ENCODE results near the gene EHMT2. TPM values are rescaled to one million over a fixed set of nuclear protein-coding genes. Genes with fewer than 3 reads are reported as not detected.

EHMT2 gene
- total and polyA plus RNA-seq, 2 of the 4 experiments (the other 2 are of a cell fraction) = 38.0 to 51.2 TPM

DNA sequence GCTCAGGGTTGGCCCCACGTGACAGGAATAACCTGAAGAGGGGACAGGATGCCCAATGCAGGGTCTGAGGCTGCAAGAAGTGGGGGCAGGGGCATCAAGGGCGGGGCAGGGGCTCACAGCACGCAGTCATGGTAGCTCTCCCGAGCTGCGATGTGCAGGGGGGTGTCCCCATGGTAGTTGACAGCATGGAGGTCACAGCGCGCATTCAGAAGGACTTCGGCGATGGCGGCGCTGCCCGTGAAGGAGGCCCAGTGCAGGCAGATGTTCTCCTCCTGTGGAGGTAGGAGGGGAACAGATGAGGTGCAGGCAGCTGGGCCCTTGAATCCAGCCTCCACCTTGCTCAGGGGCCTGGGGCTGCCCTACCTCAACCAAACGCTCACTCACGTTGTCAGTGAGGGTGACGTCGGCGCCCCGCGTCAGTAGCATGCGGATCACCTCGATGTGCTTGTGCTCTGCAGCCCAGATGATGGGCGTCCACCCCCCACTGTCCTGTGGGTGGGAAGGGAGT is 12.9 kb downstream of the EHMT2 start:
- ChIA-PET POLR2A (ENCODE audit: unreplicated experiment) (no interaction called here), CTCF (no interaction called here)
- no peak overlapping the region for H3K18ac ChIP-seq (ENCODE audit: low read depth, low read length)
- H3K9me3 ChIP-seq (ENCODE audit: control insufficient read depth, insufficient read depth, low read length) = no peaks in the 10 kb centered on the region
- H3K23ac ChIP-seq (ENCODE audit: low read depth, low read length) = no peak overlapping the region
- no peak overlapping the region for H3K4me3 ChIP-seq (ENCODE audit: insufficient read depth, low read depth, low read length)
- peaks cover 2% of the 10 kb centered on the region; the same call in 1 of the 2 replicates for H4K20me1 ChIP-seq (ENCODE audit: insufficient read depth, low read length)
- 92% methylated on average over 2 of the region's 22 CpGs; no CpG with 5 or more reads in 1 of the 2 experiments for WGBS, 2 experiments (ENCODE audit: extremely low coverage in 2 of 2, insufficient read length in 1 of 2)
- no peak for TF ChIP-seq SMC3 (IDR thresholded peaks at IDR 0.05; ENCODE audit: low read depth, low read length)
- TF ChIP-seq MAFK (IDR thresholded peaks at IDR 0.05; ENCODE audit: low read depth, low read length) = no peak
- TF ChIP-seq NFE2L2 (IDR thresholded peaks at IDR 0.05; ENCODE audit: low read depth, low read length) = no peak
- TF ChIP-seq RFX5 (IDR thresholded peaks at IDR 0.05; ENCODE audit: low read depth, low read length) = no peak
- TF ChIP-seq, protein P1, sequence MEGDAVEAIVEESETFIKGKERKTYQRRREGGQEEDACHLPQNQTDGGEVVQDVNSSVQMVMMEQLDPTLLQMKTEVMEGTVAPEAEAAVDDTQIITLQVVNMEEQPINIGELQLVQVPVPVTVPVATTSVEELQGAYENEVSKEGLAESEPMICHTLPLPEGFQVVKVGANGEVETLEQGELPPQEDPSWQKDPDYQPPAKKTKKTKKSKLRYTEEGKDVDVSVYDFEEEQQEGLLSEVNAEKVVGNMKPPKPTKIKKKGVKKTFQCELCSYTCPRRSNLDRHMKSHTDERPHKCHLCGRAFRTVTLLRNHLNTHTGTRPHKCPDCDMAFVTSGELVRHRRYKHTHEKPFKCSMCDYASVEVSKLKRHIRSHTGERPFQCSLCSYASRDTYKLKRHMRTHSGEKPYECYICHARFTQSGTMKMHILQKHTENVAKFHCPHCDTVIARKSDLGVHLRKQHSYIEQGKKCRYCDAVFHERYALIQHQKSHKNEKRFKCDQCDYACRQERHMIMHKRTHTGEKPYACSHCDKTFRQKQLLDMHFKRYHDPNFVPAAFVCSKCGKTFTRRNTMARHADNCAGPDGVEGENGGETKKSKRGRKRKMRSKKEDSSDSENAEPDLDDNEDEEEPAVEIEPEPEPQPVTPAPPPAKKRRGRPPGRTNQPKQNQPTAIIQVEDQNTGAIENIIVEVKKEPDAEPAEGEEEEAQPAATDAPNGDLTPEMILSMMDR (conservative IDR thresholded peaks at IDR 0.05; ENCODE audit: low read depth, low read length) = no peak
- no peak for TF ChIP-seq ELK1 (IDR thresholded peaks at IDR 0.05; ENCODE audit: borderline replicate concordance, low read depth, low read length)
- no peak for TF ChIP-seq RCOR1 (IDR thresholded peaks at IDR 0.05; ENCODE audit: insufficient replicate concordance, low read length)
- TF ChIP-seq FOS (IDR thresholded peaks at IDR 0.05; ENCODE audit: low read depth, low read length) = no peak
- no peak for TF ChIP-seq CHD1 (IDR thresholded peaks at IDR 0.05; ENCODE audit: low read depth, low read length)
- TF ChIP-seq MXI1 (IDR thresholded peaks at IDR 0.05; ENCODE audit: borderline replicate concordance, low read depth, low read length) = no peak
- no peak overlapping the region for H3K4ac ChIP-seq (ENCODE audit: low read depth, low read length)
- peaks cover 84% of the 10 kb centered on the region for H3K36me3 ChIP-seq (ENCODE audit: control insufficient read depth, insufficient read depth, low read length)
- no peak overlapping the region for H3K56ac ChIP-seq (ENCODE audit: extremely low read depth, insufficient read depth, low read length)
- no peak overlapping the region for H3K27ac ChIP-seq (ENCODE audit: insufficient read depth, low read length)
- no peak overlapping the region for H2BK5ac ChIP-seq (ENCODE audit: low read depth, low read length, poor library complexity, severe bottlenecking)
- in situ Hi-C loops (cut with MboI; ENCODE audit: low sequenced_read_pairs) (no loop called here), intact Hi-C loops (cut with micrococcal nuclease) (no loop called here), dilution Hi-C loops (cut with HindIII; ENCODE audit: low sequenced_read_pairs, unreplicated experiment) (no loop called here)
- H3K27me3 ChIP-seq (ENCODE audit: control insufficient read depth, insufficient read depth, low read length) = no peaks in the 10 kb centered on the region
- DNase-seq (no peak), ATAC-seq (ENCODE audit: low read depth) (no peak)
- no peak overlapping the region for H2BK20ac ChIP-seq (ENCODE audit: low read depth, low read length)
- H4K91ac ChIP-seq (ENCODE audit: insufficient read depth, low read depth, low read length) = no peak overlapping the region
- H3K9me1 ChIP-seq (ENCODE audit: insufficient read depth, low read length) = 0 out of 2 replicates have a peak, but pooled peaks cover 2% of the 10 kb centered on the region
- H2BK15ac ChIP-seq (ENCODE audit: low read depth, low read length) = no peak overlapping the region
- no peak overlapping the region for H4K8ac ChIP-seq (ENCODE audit: low read depth in 2 of 2, low read length in 2 of 2)
- peak overlapping the region; percentile 76 for H2AK9ac ChIP-seq (replicated peaks; ENCODE audit: low read depth, low read length, poor library complexity)
- no peak overlapping the region for H3K14ac ChIP-seq (replicated peaks; ENCODE audit: low read depth, low read length)
- no peak overlapping the region for H3K4me2 ChIP-seq (ENCODE audit: low read depth, low read length)
- no peak overlapping the region for H3K9ac ChIP-seq (ENCODE audit: low read depth, low read length)
- no peak overlapping the region for H4K5ac ChIP-seq (ENCODE audit: low read depth, low read length)
- H3K79me1 ChIP-seq (ENCODE audit: low read depth in 1 of 2, low read length in 2 of 2) = no peaks in the 10 kb centered on the region
- no peak overlapping the region for H2AFZ ChIP-seq (replicated peaks; ENCODE audit: low read length, poor library complexity)
- no peak overlapping the region for H2AK5ac ChIP-seq (ENCODE audit: low read depth, low read length)
- H3K4me1 ChIP-seq (ENCODE audit: control insufficient read depth, insufficient read depth, low read length) = no peaks in the 10 kb centered on the region
- no TSS peak for BruUV-seq (replicated peaks)
- no peak overlapping the region for H2BK120ac ChIP-seq (ENCODE audit: low read depth, low read length)
